GM19025 (cell line): ENCODE data around the gene EFNA5.
"Not testable (repeated sequence)": the region's sequence is repeated elsewhere in the genome, so short reads cannot be mapped to it uniquely, and the experiment has no call there.

Source experiments
- ATAC-seq: cut with Tn5 transposase; IDR thresholded peaks from one replicate; pipeline ENCODE4 v1.9.1; 2021; ENCODE audit warnings: mild to moderate bottlenecking, low read depth, moderate library complexity; ENCODE audit not compliant: unreplicated experiment

Gene EFNA5

GRCh38 chr5:107502676-107503060 is 168.1 kb downstream of the EFNA5 start:
- ATAC-seq, result no peak

- ATAC-seq, result no peak
Observed at GRCh38 chr5:107501965-107502675, 168.6 kb downstream of the EFNA5 start.

GRCh38 chr5:107500840-107501239 is 169.9 kb downstream of the EFNA5 start:
- ATAC-seq, result no peak

GRCh38 chr5:107500347-107500746 is 170.4 kb downstream of the EFNA5 start:
- no peak for ATAC-seq

GRCh38 chr5:107499776-107500175 is 171.0 kb downstream of the EFNA5 start:
- no peak for ATAC-seq

- ATAC-seq, result no peak
Observed at GRCh38 chr5:107499237-107499636, 171.5 kb downstream of the EFNA5 start.

- no peak for ATAC-seq
Observed at GRCh38 chr5:107496466-107496865, 174.3 kb downstream of the EFNA5 start.

GRCh38 chr5:107494129-107494528 is 176.6 kb downstream of the EFNA5 start:
- not testable (repeated sequence) for ATAC-seq

GRCh38 chr5:107487056-107487542 is 183.6 kb downstream of the EFNA5 start:
- ATAC-seq, result no peak

GRCh38 chr5:107486489-107486888 is 184.2 kb downstream of the EFNA5 start:
- ATAC-seq, result peak; percentile 55

GRCh38 chr5:107485184-107485583 is 185.6 kb downstream of the EFNA5 start:
- ATAC-seq, result peak; percentile 70

GRCh38 chr5:107484281-107484680 is 186.5 kb downstream of the EFNA5 start:
- ATAC-seq, result no peak

GRCh38 chr5:107483231-107484024 is 187.3 kb downstream of the EFNA5 start:
- ATAC-seq, result no peak

GRCh38 chr5:107478068-107478641 is 192.6 kb downstream of the EFNA5 start:
- ATAC-seq, result no peak

GRCh38 chr5:107477492-107477891 is 193.2 kb downstream of the EFNA5 start:
- no peak for ATAC-seq

- peak; percentile 75 for ATAC-seq
Observed at GRCh38 chr5:107476783-107477182, 194.0 kb downstream of the EFNA5 start.

GRCh38 chr5:107474716-107475489 is 195.8 kb downstream of the EFNA5 start:
- ATAC-seq, result peak; percentile 60

GRCh38 chr5:107474361-107474715 is 196.4 kb downstream of the EFNA5 start:
- ATAC-seq, result no peak

- ATAC-seq, result no peak
Observed at GRCh38 chr5:107472620-107473064, 198.1 kb downstream of the EFNA5 start.

- no peak for ATAC-seq
Observed at GRCh38 chr5:107470295-107470582, 200.5 kb downstream of the EFNA5 start.
